Stimulated activated CD8-positive, alpha-beta memory T cell treated with anti-CD3 and anti-CD28 coated beads, Interleukin-2, amount 100 ng/mL, for 48 hours (primary cell): ENCODE data around the gene HMGXB3.

Source experiments
- DNase-seq, 2 donors: peaks; one replicate each; pipeline ENCODE4 v3.0.0-alpha.2; 2020; ENCODE audit warnings: low read depth in 2 of 2

Gene HMGXB3

GRCh38 chr5:150085950-150086715 lies 85.6 kb downstream of the HMGXB3 start, which contains the start of gene CSF1R:
Gene CSF1R (minus strand): TSS chr5:150086554. CDS start chr5:150086427, 127 bp downstream.
- DNase-seq = no peak

DNA sequence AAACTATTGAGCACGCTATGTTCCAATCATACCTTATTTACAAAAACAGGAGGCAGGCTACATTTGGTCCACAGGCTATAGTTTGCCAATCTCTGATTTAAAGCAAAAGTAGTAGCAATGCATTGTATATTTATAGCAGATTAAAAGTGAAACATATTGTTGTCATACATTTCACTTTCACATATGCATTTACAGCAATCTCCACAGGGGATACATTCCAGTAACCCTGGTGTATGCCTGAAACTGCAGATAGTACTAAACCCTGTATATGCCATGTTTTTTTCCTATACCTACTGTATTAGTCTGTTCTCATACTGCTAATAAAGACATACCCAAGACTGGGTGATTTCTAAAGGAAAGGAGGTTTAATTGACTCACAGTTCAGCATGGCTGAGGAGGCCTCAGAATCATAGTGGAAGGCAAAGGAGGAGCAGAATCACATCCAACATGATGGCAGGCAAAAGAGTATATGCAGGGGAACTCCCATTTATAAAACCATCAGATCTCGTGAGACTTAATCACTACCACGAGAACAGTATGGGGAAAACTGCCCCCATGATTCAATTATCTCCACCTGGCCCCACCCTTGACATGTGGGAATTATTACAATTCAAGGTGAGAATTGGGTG lies 91.7 kb downstream of the HMGXB3 start:
- no peak for DNase-seq

GRCh38 chr5:150097152-150097551 lies 96.6 kb downstream of the HMGXB3 start:
- no peak for DNase-seq

- no peak for DNase-seq
These were observed 100.5 kb downstream of the HMGXB3 start for GRCh38 chr5:150101023-150101422.
